ENCODE results near the gene PRSS53.

The PRSS53 gene

DNA sequence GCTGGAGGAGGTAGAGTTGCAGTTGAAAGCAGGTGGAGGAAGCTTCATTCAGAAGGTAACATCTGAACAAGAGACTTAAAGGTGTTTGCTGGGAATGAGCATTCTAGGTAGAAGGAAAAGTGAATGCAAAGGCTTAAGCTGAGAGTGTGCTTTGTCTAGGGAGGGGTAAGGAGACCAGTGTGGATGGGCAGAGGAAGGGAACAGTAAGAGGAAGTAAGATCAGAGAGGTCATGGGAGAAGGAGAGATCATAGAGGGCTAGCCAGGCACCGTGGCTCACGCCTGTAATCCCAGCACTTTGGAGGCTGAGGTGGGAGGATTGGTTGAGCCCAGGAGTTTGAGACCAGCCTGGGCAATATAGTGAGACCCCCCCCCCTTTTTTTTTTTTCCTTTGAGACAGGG lies 52.1 kb downstream of the PRSS53 start:
- DNase-seq: no peak

DNA sequence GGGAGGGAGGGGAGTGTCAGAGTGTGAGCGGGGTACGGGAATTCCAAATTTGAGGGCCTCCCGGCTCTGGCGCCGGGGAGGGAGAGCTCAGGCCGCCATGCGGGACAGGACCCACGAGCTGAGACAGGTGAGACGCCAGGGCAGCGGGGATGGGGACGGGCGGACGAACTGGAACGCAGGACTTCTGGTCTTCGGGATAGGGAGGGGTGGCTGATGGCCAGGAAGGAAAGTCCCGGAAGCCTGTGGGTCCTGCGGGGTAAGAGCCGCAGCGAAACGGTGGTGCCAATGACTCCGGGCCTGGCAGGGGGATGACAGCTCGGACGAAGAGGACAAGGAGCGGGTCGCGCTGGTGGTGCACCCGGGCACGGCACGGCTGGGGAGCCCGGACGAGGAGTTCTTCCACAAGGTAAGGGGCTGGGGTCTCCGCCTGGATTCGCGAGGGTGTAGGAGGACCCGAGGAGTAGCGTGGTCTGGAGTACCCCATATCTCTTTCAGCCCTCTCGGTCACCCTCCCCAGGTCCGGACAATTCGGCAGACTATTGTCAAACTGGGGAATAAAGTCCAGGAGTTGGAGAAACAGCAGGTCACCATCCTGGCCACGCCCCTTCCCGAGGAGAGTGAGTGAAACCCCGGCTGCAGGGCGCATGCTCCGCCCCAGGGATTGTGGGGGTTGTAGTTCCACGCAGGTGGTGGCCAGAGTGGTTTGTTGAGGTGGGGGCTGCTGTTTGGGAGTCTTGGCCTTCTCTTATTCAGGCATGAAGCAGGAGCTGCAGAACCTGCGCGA lies 54.8 kb downstream of the PRSS53 start:
- peak; percentile 90 to 92 for DNase-seq

All from activated CD4-positive, alpha-beta T cell treated with anti-CD3 and anti-CD28 coated beads, Interleukin-2, amount 50 U/mL, for 48 hours (primary cell).